NCI-H345 (cell line): ENCODE data around the gene COASY.
"Not testable (repeated sequence)": the region's sequence is repeated elsewhere in the genome, so short reads cannot be mapped to it uniquely, and the experiment has no call there.

Experiments
- DNase-seq: peaks from one replicate; lab custom pipeline; 2025; lab: John Stamatoyannopoulos, UW

Gene COASY

GRCh38 chr17:42553161-42553818 lies 8.7 kb upstream of the COASY start:
- DNase-seq, result no peak

GRCh38 chr17:42553866-42554249 lies 8.1 kb upstream of the COASY start:
- DNase-seq, result no peak

DNA sequence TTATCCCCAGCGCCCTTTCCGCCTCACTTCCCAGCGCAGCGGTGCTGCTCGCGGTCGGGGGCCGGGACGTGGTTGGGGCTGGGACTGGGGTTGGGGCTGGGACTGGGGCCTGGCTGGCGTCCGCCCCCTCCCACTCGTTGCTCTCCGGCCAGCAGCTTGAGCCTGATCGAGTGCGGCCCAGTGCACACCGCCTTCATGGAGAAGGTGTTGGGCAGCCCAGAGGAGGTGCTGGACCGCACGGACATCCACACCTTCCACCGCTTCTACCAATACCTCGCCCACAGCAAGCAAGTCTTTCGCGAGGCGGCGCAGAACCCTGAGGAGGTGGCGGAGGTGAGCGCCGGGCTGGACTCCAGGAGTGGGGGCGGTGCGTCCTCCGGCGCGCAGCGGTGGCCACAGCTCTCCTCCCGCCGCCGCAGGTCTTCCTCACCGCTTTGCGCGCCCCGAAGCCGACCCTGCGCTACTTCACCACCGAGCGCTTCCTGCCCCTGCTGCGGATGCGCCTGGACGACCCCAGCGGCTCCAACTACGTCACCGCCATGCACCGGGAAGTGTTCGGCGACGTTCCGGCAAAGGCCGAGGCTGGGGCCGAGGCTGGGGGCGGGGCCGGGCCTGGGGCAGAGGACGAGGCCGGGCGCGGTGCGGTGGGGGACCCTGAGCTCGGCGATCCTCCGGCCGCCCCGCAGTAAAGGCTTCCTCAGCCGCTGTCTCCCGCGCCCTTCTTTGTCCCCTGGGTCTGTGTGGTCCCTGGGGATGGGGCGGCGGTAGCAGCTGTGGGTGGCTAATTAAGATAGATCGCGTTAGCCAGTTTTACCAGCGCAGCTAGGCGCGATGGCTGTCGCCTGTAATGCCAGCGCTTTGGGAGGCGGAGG lies 7.5 kb upstream of the COASY start:
- peak; percentile 71 for DNase-seq

DNA sequence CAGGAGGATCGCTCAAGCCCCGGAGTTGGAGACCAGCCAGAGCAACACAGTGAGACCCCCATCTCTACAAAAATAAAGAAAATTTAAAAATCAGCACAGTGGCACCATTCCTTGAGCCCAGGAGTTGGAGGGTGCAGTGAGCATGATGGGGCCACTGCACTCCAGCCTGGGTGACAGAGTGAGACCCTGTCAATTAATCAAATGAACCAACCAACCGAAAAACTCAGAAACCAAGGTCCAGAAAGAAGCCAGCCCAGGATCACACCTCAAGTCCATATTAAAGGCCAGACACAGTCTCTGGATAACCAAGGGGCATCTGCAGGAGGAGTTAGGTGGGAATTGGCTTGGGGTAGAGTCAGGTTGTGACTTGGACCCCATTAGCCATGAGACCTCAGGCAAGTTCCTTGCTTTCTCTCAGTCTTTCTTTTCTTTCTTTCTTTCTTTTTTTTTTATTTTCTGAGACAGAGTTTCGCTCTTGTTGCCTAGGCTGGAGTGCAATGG lies 6.8 kb upstream of the COASY start:
- DNase-seq, result no peak

GRCh38 chr17:42555961-42556617 lies 5.9 kb upstream of the COASY start:
- DNase-seq, result not testable (repeated sequence)

GRCh38 chr17:42559075-42559474 lies 2.9 kb upstream of the COASY start:
- no peak for DNase-seq

DNA sequence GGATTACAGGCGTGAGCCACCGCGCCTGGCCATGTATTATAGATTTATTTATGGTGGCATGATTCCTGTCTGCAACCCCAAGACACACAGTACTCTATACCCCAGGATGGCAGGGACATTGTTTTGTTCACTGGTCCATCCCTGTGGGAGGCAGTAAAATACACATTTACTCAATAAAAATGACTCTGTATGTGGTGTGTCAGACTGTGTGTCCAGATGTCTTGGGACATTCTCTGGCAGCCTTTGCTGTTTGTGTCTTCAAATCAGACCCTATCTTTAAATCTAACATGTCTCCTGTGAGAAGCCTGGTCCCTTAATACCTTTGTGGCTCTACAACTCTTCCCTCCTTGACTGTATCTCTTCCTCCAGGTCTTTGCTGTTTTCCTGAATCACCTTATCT lies 1.7 kb upstream of the COASY start:
- no peak for DNase-seq

DNA sequence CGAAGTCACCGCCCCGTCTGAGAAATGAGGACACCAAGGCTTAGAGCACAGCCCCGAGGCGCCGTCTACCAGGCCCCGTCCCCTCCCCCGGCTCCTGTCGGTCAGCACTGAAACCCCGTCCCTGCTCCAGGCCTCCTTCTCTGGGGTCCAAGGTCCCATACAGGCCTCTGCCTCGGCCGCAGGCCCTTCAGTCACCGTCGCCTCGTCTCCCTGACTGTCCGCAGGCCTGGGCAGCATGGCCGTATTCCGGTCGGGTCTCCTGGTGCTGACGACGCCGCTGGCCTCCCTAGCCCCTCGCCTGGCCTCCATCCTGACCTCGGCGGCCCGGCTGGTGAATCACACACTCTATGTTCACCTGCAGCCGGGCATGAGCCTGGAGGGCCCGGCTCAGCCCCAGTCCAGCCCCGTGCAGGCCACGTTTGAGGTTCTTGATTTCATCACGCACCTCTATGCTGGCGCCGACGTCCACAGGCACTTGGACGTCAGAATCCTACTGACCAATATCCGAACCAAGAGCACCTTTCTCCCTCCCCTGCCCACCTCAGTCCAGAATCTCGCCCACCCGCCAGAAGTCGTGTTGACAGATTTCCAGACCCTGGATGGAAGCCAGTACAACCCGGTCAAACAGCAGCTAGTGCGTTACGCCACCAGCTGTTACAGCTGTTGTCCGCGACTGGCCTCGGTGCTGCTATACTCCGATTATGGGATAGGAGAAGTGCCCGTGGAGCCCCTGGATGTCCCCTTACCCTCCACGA lies 617 bp downstream of the COASY start:
- DNase-seq, result no peak

- no peak for DNase-seq
These were observed 1.2 kb downstream of the COASY start for GRCh38 chr17:42563143-42563509.

- peak; percentile 30 for DNase-seq
These were observed 1.6 kb downstream of the COASY start for GRCh38 chr17:42563543-42563942.

GRCh38 chr17:42563950-42564349 lies 2.0 kb downstream of the COASY start:
- DNase-seq, result no peak

GRCh38 chr17:42564815-42565522 lies 3.0 kb downstream of the COASY start:
- DNase-seq, result no peak

DNA sequence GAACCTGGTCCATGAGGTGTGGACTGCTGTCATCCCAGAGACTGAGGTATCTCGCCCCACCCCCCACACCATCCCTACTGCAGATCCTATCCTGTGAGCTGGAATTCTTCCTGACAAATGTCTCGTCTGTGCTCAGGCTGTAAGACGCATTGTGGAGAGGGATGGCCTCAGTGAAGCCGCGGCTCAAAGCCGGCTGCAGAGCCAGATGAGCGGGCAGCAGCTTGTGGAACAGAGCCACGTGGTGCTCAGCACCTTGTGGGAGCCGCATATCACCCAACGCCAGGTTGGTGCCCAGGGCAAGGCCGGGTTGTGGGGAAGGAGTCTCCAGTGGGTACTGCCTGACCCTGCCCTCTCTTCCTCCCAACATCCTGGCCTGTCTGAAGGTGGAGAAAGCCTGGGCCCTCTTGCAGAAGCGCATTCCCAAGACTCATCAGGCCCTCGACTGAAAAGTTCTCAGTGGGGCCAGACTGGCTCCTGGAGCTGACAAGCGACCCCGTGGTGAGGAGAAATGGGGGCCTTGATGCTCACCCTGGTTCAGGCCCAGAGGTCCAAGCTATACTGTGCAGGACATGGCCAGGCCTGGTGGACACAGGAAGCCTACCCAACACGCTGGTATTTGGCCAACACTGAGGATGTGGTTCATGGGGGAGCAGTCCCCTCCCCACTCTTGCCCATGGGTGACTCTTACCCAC lies 3.7 kb downstream of the COASY start:
- no peak for DNase-seq

- DNase-seq, result no peak
These were observed 4.4 kb downstream of the COASY start for GRCh38 chr17:42566215-42566882.

GRCh38 chr17:42566883-42567573 lies 5.1 kb downstream of the COASY start, which contains the start of gene MLX:
Gene MLX (plus strand): TSS chr17:42567100. CDS start chr17:42567125, 25 bp downstream.
- peak; percentile 95 for DNase-seq

DNA sequence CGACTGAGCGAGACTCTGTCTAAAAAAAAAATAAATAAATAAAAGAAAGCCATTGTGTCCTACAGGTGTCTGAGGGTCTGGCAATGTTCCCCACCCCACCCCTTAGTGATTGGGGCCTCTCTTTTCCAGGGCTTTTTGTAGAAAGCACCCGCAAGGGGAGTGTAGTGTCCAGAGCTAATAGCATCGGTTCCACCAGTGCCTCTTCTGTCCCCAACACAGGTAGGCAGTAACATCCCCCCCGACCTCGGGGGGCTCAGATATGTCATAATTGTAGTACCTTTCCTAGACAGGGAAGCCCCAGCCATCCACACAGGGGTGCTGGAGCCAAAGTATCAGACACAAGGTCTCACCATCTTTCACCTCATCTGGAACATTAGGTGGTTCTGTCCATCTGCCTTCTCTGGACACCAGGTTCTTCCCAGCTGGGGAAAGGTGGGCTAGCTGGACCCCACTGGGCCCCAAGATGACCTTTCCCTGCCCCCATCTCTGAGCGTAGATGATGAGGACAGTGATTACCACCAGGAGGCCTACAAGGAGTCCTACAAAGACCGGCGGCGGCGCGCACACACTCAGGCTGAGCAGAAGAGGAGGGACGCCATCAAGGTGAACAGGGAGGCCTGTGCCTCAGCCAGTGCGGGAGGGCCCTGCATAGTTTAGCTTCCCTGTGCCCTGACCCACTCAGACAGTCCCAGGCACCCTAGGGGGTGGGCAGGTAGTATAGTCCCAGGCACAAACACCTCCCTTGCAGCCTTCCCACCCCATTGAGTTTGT lies 6.6 kb downstream of the COASY start:
- no peak for DNase-seq

DNA sequence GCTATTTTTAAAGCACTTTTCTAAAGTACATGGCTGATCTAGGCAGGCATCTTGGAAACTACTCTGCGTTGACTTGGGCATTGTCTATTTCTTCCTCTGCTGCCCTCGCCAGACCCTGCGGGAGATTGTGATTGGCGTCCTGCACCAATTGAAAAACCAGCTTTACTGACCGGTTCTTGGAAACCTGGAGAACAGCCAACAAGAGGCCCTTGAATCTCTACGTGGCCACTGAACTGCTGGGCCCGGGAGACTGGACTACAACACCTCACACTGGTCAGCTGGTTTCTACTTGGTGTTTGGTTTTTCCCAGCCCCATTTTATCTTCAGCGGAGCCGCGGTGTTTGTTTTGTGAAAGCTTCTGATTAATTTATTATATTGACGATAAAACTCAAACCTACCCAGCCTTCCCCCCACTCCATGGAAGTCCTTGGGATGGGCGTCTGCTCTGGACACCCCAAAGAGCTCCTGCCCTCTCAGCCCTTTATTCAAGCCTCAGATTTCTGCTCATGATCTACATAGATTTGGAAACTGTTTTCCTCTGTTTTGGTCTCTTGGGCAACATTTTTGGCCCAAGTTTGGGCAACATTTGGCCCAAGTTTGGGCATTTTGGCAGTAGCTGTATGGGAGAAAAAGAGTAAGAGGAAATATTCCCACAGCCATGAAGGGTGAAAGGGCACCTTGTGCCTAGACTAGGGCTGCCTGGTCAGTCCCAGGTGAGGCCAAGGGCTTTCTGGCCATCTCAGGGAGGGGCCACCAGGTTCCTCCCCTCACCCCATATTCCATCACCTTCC lies 9.7 kb downstream of the COASY start:
- no peak for DNase-seq

- DNase-seq, result no peak
These were observed 11.1 kb downstream of the COASY start for GRCh38 chr17:42573095-42573494.
